ENCODE results near the gene DLX2.

DNA sequence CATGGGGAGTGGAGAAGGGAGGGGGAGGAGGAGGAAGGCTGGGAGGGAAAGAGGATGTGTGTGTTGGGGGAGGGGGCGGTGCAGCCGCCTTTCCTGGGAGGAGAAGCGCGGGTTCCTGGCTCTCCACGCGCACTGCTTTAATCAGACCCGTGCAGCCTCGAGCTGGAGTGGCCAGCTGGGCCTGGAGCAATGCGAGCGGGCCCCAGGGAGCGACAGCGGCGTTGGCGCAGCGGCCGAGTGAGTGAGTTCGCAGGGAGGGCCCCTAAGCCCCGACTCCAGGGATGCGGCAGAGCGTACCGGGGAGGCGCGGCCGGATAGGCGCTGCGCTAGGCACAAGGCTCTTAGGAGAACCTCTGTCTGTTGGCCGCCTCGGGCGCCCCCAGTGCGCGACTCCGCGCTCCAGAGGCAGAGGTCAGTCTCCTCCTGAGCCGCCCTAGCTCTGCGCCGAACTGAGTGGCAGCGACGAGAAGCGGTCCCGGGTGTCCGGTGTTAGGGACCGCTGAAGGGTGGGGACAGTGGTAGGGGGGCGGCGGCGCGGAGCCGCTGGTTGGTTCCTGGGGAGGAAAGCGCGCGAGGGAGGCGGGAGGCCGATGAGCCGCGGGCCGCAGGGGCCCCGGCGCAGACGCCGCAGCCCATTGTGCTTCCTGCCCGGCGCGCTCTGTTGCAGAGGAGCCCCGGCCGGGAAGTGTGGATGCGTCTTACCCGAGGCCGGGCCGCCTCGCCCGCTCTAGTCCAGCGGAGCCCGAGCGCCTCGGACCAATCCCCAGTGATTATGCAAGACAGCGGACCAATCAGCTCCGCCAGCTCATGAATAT lies 17.8 kb downstream of the DLX2 start:
- no peak for TF ChIP-seq POLR2A (IDR thresholded peaks at IDR 0.05)
- TF ChIP-seq CTCF (IDR thresholded peaks at IDR 0.05) = no peak
